Measurements from ENCODE around the gene ARL3.

- no peak for TF ChIP-seq CTCF (IDR thresholded peaks at IDR 0.05)
- no peak for TF ChIP-seq POLR2AphosphoS5 (IDR thresholded peaks at IDR 0.05; ENCODE audit: low read depth, low read length)
- TF ChIP-seq REST (IDR thresholded peaks at IDR 0.05; ENCODE audit: insufficient read depth in 1 of 2, low read depth in 2 of 2, low read length in 1 of 2), result no peak
These were observed 30.3 kb upstream of the ARL3 start for GRCh38 chr10:102744374-102745051.
